Subcutaneous abdominal adipose tissue (tissue), 5 donors: ENCODE results near the gene FBXW11.
"Not testable (repeated sequence)": the region's sequence is repeated elsewhere in the genome, so short reads cannot be mapped to it uniquely, and the experiment has no call there.

Experiments used
- H3K27ac ChIP-seq: one replicate; pipeline ENCODE4 v1.7.0; 2013; ENCODE audit warnings: low read depth, mild to moderate bottlenecking, inconsistent platforms, low read length, moderate library complexity
- H3K27me3 ChIP-seq, 5 donors: one replicate each; pipeline ENCODE4 v1.7.0; 2013; ENCODE audit warnings: low read length in 5 of 5, inconsistent platforms in 1 of 5; ENCODE audit not compliant: control insufficient read depth in 5 of 5, insufficient read depth in 4 of 5
- H3K36me3 ChIP-seq, 5 donors: one replicate each; pipeline ENCODE4 v1.7.0; 2013; ENCODE audit warnings: low read length in 5 of 5; ENCODE audit not compliant: control insufficient read depth in 5 of 5, insufficient read depth in 5 of 5
- H3K4me1 ChIP-seq, 5 donors: one replicate each; pipeline ENCODE4 v1.7.0; 2013; ENCODE audit warnings: low read length in 5 of 5, mild to moderate bottlenecking in 3 of 5, moderate library complexity in 1 of 5; ENCODE audit not compliant: control insufficient read depth in 5 of 5, insufficient read depth in 5 of 5
- H3K4me3 ChIP-seq, 5 donors: one replicate each; pipeline ENCODE4 v1.7.0; 2013; ENCODE audit warnings: low read length in 5 of 5, low read depth in 1 of 5
- H3K9ac ChIP-seq, 5 donors: one replicate each; pipeline ENCODE4 v1.7.0; 2013; ENCODE audit warnings: low read length in 5 of 5, mild to moderate bottlenecking in 4 of 5, moderate library complexity in 3 of 5
- H3K9me3 ChIP-seq, 5 donors: one replicate each; pipeline ENCODE4 v1.7.0; 2013; ENCODE audit warnings: low read length in 5 of 5; ENCODE audit not compliant: control insufficient read depth in 5 of 5
- donor health status: healthy.
- donor health status: healthy.
- donor health status: healthy.
- donor health status: healthy.
- donor health status: healthy.

Gene FBXW11

DNA sequence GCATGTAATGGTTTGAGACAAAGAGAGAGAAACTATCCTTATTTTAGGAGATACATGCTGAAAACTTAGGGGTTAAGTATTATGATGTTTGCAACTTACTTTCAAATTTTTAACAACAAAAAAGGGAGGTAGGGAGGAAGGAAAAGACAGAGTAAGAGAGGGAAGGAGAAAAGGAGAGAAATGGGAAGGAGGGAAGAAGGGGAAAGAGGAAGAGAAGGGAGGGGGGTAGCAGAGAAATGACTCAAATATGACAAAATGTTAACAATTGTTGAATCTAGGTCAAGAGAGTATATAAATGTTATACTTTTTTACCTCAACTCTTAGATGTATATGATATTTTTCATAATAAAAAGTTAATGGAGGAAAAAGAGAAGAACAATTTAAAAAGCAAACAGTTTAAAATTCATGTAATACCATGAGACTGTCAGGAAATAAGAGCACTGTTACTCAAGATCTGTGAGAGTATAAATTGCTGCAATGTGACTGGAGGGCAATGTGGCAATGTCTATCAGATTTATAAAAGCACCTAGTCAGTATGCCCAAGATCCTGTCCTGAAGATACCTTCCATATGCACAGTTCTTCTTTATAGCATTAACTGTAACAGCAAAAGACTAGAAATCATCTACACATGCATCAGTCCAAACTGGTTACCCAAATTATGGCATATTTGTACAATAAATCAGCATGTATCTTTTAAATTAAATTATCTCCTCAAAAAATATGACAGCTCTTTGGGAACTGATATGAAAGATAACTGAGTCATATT, 16.3 kb downstream of the FBXW11 start:
- Histone ChIP-seq H3K9ac (no peak overlapping the region), H3K4me3 (no peak overlapping the region), H3K27me3 (no peaks in the 10 kb centered on the region), H3K36me3 (peaks cover 0 to 14% (median 3%) of the 10 kb centered on the region in 5 donors), H3K4me1 (peaks cover 0 to 10% (median 6%) of the 10 kb centered on the region in 5 donors), H3K27ac (no peak overlapping the region), H3K9me3 (no peaks in the 10 kb centered on the region)

GRCh38 chr5:171989276-171989675, 17.2 kb downstream of the FBXW11 start:
- Histone ChIP-seq H3K4me1 (peaks cover 0 to 10% (median 6%) of the 10 kb centered on the region in 5 donors), H3K27me3 (no peaks in the 10 kb centered on the region), H3K4me3 (no peak overlapping the region), H3K9me3 (no peaks in the 10 kb centered on the region), H3K9ac (no peak overlapping the region), H3K27ac (no peak overlapping the region), H3K36me3 (peaks cover 0 to 14% (median 3%) of the 10 kb centered on the region in 5 donors)

- H3K9ac ChIP-seq, result no peak overlapping the region
- no peaks in the 10 kb centered on the region for H3K9me3 ChIP-seq
- H3K36me3 ChIP-seq, result peaks cover 0 to 3% (median 0%) of the 10 kb centered on the region in 5 donors
- no peak overlapping the region for H3K4me3 ChIP-seq
- no peak overlapping the region for H3K27ac ChIP-seq
- H3K27me3 ChIP-seq, result no peaks in the 10 kb centered on the region
- H3K4me1 ChIP-seq, result peaks cover 0 to 10% (median 6%) of the 10 kb centered on the region in 5 donors
These were observed 19.7 kb downstream of the FBXW11 start for GRCh38 chr5:171986772-171987171.

- no peaks in the 10 kb centered on the region for H3K27me3 ChIP-seq
- H3K4me1 ChIP-seq, result peaks cover 0 to 5% (median 3%) of the 10 kb centered on the region in 5 donors
- no peak overlapping the region for H3K9ac ChIP-seq
- H3K36me3 ChIP-seq, result peaks cover 0 to 3% (median 0%) of the 10 kb centered on the region in 5 donors
- peaks cover 0 to 7% (median 3%) of the 10 kb centered on the region in 5 donors for H3K9me3 ChIP-seq
- no peak overlapping the region for H3K4me3 ChIP-seq
- H3K27ac ChIP-seq, result no peak overlapping the region
These were observed 21.6 kb downstream of the FBXW11 start for GRCh38 chr5:171984748-171985419.

DNA sequence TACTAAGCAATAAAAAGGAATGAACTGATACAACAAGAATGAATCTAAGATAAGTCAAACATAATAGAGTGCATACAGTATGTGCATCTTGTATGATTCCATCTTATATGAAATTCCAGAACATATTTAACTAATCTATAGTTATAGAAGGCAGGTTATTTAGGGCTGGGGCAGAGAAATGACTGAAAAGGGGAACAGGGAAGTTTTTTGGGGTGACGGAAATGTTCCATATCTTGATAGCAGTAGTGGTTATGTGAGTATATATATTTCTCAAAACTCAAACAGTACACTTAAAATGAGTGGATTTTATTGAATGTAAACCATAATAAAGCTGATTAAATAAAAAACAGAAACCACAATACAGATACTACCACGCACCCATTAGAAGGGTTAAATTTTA, 24.6 kb downstream of the FBXW11 start:
- Histone ChIP-seq H3K27me3 (no peaks in the 10 kb centered on the region), H3K4me1 (peaks cover 0 to 2% (median 0%) of the 10 kb centered on the region in 5 donors), H3K36me3 (peaks cover 0 to 1% (median 0%) of the 10 kb centered on the region in 5 donors), H3K9me3 (peaks cover 2 to 21% (median 14%) of the 10 kb centered on the region in 5 donors), H3K4me3 (no peak overlapping the region), H3K9ac (no peak overlapping the region), H3K27ac (no peak overlapping the region)

GRCh38 chr5:171980792-171981191, 25.6 kb downstream of the FBXW11 start:
- Histone ChIP-seq H3K9me3 (peaks cover 2 to 21% (median 14%) of the 10 kb centered on the region in 5 donors), H3K27ac (no peak overlapping the region), H3K36me3 (no peaks in the 10 kb centered on the region), H3K4me3 (no peak overlapping the region), H3K27me3 (no peaks in the 10 kb centered on the region), H3K4me1 (no peaks in the 10 kb centered on the region), H3K9ac (no peak overlapping the region)

DNA sequence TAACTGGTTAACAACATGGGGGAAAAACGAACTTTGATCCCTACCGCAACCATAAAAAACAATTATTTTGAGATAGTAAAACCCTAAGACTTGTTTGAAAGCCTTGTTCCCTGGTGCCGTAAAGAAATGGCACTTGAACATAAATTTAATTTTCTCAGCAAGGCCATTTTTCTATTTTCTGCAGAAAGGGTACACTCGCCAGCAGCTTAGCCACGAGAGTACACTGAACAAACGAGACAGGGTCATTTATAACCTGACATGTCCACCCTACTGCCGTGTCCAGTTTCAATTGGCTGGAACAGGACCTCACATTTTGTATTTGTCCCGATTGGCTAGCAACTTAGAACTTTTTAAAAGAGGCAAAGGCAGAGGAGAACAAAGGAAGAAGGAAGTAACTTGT, 26.8 kb downstream of the FBXW11 start:
- H3K4me3 ChIP-seq, result no peak overlapping the region
- no peak overlapping the region for H3K27ac ChIP-seq
- no peak overlapping the region for H3K9ac ChIP-seq
- no peaks in the 10 kb centered on the region for H3K36me3 ChIP-seq
- peaks cover 2 to 21% (median 14%) of the 10 kb centered on the region in 5 donors for H3K9me3 ChIP-seq
- H3K4me1 ChIP-seq, result no peaks in the 10 kb centered on the region
- no peaks in the 10 kb centered on the region for H3K27me3 ChIP-seq

DNA sequence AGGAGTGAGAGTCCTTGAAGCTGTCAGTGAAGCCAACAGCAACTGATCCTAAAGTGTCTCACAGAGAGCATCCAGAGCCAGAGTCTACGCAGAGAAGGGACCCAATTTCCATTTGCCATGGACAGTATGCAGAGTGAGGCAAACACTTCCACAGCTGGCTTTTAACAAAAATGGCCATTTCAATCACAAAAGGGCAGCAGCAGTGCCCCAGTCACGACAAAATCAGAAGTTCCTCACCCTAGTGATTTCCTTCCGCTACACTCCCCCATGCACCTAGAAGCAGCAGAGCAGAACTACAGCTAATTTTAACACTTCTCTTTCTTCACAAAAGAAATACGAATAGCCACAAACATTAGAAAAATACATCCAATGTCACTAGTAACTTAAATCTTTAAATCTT, 27.9 kb downstream of the FBXW11 start:
- peaks cover 2 to 21% (median 14%) of the 10 kb centered on the region in 5 donors for H3K9me3 ChIP-seq
- H3K4me3 ChIP-seq, result peak overlapping the region in 1 of 5 donors; percentile 13
- H3K4me1 ChIP-seq, result no peaks in the 10 kb centered on the region
- H3K36me3 ChIP-seq, result no peaks in the 10 kb centered on the region
- H3K27me3 ChIP-seq, result no peaks in the 10 kb centered on the region
- H3K27ac ChIP-seq, result no peak overlapping the region
- no peak overlapping the region for H3K9ac ChIP-seq

DNA sequence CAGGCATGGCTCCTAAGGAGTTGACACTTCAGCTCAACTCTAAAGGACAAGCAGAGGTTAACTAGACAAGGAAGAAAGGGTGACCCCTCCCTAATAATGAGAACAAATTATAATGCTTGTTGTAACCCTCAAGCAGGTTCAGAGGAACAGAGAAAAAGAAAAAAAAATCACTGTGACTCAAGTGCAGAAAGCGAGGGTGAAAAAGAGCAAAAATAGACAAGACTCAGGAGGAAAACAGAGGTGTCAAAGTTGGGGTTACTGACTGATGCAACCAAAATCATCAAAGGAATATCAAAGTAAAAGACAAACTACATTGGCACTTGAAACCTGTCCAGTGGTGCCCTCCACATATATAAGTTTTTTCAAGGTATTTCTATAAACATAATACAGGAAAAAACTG, 28.4 kb downstream of the FBXW11 start:
- no peak overlapping the region for H3K4me3 ChIP-seq
- no peaks in the 10 kb centered on the region for H3K4me1 ChIP-seq
- no peak overlapping the region for H3K9ac ChIP-seq
- no peaks in the 10 kb centered on the region for H3K36me3 ChIP-seq
- no peak overlapping the region for H3K27ac ChIP-seq
- H3K27me3 ChIP-seq, result no peaks in the 10 kb centered on the region
- peaks cover 2 to 21% (median 14%) of the 10 kb centered on the region in 5 donors for H3K9me3 ChIP-seq

DNA sequence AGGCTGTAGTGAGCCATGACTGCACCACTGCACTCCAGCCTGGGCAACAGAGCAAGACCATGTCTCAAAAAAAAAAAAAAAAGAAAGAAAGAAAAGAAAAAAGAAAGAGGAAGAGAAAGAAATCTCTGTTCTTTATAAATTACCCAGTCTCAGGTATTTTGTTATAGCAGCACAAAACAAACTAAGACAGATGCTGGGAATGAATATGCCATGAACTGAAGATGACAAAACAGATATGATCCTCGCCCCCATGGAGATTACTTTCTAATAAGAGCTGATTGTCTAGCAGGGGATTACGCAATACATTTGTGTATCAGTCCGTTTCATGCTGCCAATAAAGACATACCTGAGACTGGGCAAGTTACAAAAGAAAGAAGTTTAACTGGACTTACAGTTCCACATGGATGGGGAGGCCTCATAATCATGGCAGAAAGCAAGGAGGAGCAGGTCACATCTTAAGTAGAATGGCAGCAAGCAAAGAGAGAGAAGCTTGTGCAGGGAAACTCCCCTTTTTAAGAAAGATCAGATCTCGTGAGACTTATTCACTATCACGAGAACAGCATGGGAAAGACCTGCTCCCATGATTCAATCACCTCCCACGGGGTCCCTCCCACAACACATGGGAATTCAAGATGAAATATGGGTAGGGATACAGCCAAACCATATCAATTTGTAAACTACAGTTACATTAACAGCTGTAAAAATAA, 29.0 kb downstream of the FBXW11 start:
- not testable (repeated sequence) for H3K27ac ChIP-seq, H3K36me3 ChIP-seq, H3K9ac ChIP-seq, H3K27me3 ChIP-seq, H3K4me3 ChIP-seq, H3K4me1 ChIP-seq
- peaks cover 2 to 21% (median 14%) of the 10 kb centered on the region in 5 donors for H3K9me3 ChIP-seq
